HEK293 (cell line): ENCODE results near the gene FTO.

Experiments used
- CTCF ChIA-PET: fragments of 350-600 bp; formaldehyde crosslinking; extraction: SDS; loops from one replicate; lab custom pipeline; 2021; ENCODE audit warnings: antibody characterized with exemption; lab: Yijun Ruan, JAX
- POLR2A ChIA-PET: fragments of 300-600 bp; formaldehyde crosslinking; extraction: SDS; loops from one replicate; lab custom pipeline; 2020; ENCODE audit warnings: antibody characterized with exemption, inconsistent platforms; lab: Yijun Ruan, JAX
- H3K27ac ChIP-seq: fragments of 200-500 bp; sonication (Bioruptor generic); 2 replicates; pipeline ENCODE4 v1.5.1; 2014; ENCODE audit warnings: low read depth, low read length, control low read depth, inconsistent platforms; ENCODE audit errors: extremely low read depth
- H3K36me3 ChIP-seq, 2 experiments: fragments of 200-500 bp in 1 of 2; sonication (Bioruptor generic) in 1 of 2; 1 replicate in 1 of 2; 2 replicates in 1 of 2; pipeline ENCODE4 v1.5.1; 2014 to 2017; ENCODE audit warnings: inconsistent platforms in 2 of 2, low read length in 2 of 2; ENCODE audit not compliant: control insufficient read depth in 2 of 2, insufficient read depth in 1 of 2
- H3K4me1 ChIP-seq: fragments of 200-500 bp; sonication (Bioruptor generic); 2 replicates; pipeline ENCODE4 v1.5.1; 2014; ENCODE audit warnings: mild to moderate bottlenecking, low read length, inconsistent platforms; ENCODE audit not compliant: control insufficient read depth, insufficient read depth
- H3K4me3 ChIP-seq: 2 replicates; pipeline ENCODE4 v1.5.1; 2011; ENCODE audit warnings: low read depth, mild to moderate bottlenecking, control low read depth, low read length, moderate library complexity
- H3K9me3 ChIP-seq: fragments of 200-500 bp; sonication (Bioruptor generic); 2 replicates; pipeline ENCODE4 v1.5.1; 2014; ENCODE audit warnings: low read depth, low read length, inconsistent platforms; ENCODE audit not compliant: control insufficient read depth, insufficient read depth
- BCL6B ChIP-seq: fragments of 450-650 bp; formaldehyde crosslinking; IDR thresholded peaks from 2 replicates; pipeline ENCODE4 v1.5.1; 2017; ENCODE audit warnings: missing biosample characterization, missing genetic modification characterization
- PRDM10 ChIP-seq: fragments of 450-650 bp; formaldehyde crosslinking; IDR thresholded peaks from 2 replicates; pipeline ENCODE4 v1.5.1; 2016; ENCODE audit warnings: missing biosample characterization, missing genetic modification characterization
- PRDM6 ChIP-seq: fragments of 450-650 bp; formaldehyde crosslinking; IDR thresholded peaks from 2 replicates; pipeline ENCODE4 v1.5.1; 2017; ENCODE audit warnings: missing biosample characterization, missing genetic modification characterization
- SP2 ChIP-seq: fragments of 450-650 bp; formaldehyde crosslinking; IDR thresholded peaks from 2 replicates; pipeline ENCODE4 v1.5.1; 2016; ENCODE audit warnings: missing biosample characterization, missing genetic modification characterization
- TSHZ1 ChIP-seq: fragments of 450-650 bp; formaldehyde crosslinking; IDR thresholded peaks from 2 replicates; pipeline ENCODE4 v1.5.1; 2016; ENCODE audit warnings: missing biosample characterization, missing genetic modification characterization, borderline replicate concordance
- ZBTB17 ChIP-seq: fragments of 450-650 bp; formaldehyde crosslinking; IDR thresholded peaks from 2 replicates; pipeline ENCODE4 v1.5.1; 2016; ENCODE audit warnings: missing biosample characterization, missing genetic modification characterization
- ZNF133 ChIP-seq: fragments of 450-650 bp; formaldehyde crosslinking; IDR thresholded peaks from 2 replicates; pipeline ENCODE4 v1.5.1; 2016; ENCODE audit warnings: missing biosample characterization, missing genetic modification characterization
- ZNF155 ChIP-seq: fragments of 450-650 bp; formaldehyde crosslinking; IDR thresholded peaks from 2 replicates; pipeline ENCODE4 v1.5.1; 2016; ENCODE audit warnings: missing biosample characterization, missing genetic modification characterization
- ZNF2 ChIP-seq: fragments of 450-650 bp; formaldehyde crosslinking; IDR thresholded peaks from 2 replicates; pipeline ENCODE4 v1.5.1; 2016; ENCODE audit warnings: missing biosample characterization, missing genetic modification characterization
- ZNF426 ChIP-seq: fragments of 450-650 bp; formaldehyde crosslinking; IDR thresholded peaks from 2 replicates; pipeline ENCODE4 v1.5.1; 2017; ENCODE audit warnings: missing biosample characterization, missing genetic modification characterization, mild to moderate bottlenecking, inconsistent platforms, moderate library complexity
- ZNF449 ChIP-seq: fragments of 450-650 bp; formaldehyde crosslinking; IDR thresholded peaks from 2 replicates; pipeline ENCODE4 v1.5.1; 2017; ENCODE audit warnings: missing biosample characterization, mild to moderate bottlenecking, missing genetic modification characterization, moderate library complexity
- ZNF513 ChIP-seq: fragments of 450-650 bp; IDR thresholded peaks from 2 replicates; pipeline ENCODE4 v1.5.1; 2018; ENCODE audit warnings: missing biosample characterization, missing genetic modification characterization
- ZSCAN18 ChIP-seq: fragments of 450-650 bp; formaldehyde crosslinking; IDR thresholded peaks from 2 replicates; pipeline ENCODE4 v1.5.1; 2016; ENCODE audit warnings: missing biosample characterization, missing genetic modification characterization

The FTO gene

GRCh38 chr16:53792161-53792951, 88.4 kb downstream of the FTO start:
- ChIA-PET CTCF (interaction anchor here (0.6 kb wide), 1 partner anchor 99 kb away, joined by 3 read pairs; no protein-coding TSS in a partner anchor), POLR2A (no interaction called here)
- TF ChIP-seq PRDM6 (tag by site-specific recombination) (peak; percentile 22; the same call in 1 of the 2 replicates), PRDM10 (tag by site-specific recombination) (peak; percentile 39), ZNF426 (tag by site-specific recombination) (no peak), TSHZ1 (no peak), ZNF2 (no peak), ZBTB17 (tag by site-specific recombination) (peak; percentile 33; the same call in 1 of the 2 replicates), ZNF513 (no peak), SP2 (tag by site-specific recombination) (no peak)
- no peak overlapping the region for H3K27ac ChIP-seq
- no peak overlapping the region for H3K4me3 ChIP-seq
- H3K36me3 ChIP-seq = no peaks in the 10 kb centered on the region
- no peaks in the 10 kb centered on the region for H3K9me3 ChIP-seq
- peaks cover 8% of the 10 kb centered on the region for H3K4me1 ChIP-seq

GRCh38 chr16:53803451-53803850, 99.5 kb downstream of the FTO start:
- ChIA-PET POLR2A (no interaction called here), CTCF (interaction anchor here (0.6 kb wide), 1 partner anchor 1219 kb away, joined by 3 read pairs; no protein-coding TSS in a partner anchor)
- Histone ChIP-seq H3K36me3 (no peaks in the 10 kb centered on the region), H3K27ac (no peak overlapping the region), H3K9me3 (no peaks in the 10 kb centered on the region), H3K4me3 (no peak overlapping the region), H3K4me1 (peaks cover 19% of the 10 kb centered on the region)
- TF ChIP-seq ZSCAN18 (tag by site-specific recombination) (no peak), BCL6B (tag by site-specific recombination) (no peak), ZNF449 (tag by site-specific recombination) (no peak), ZNF133 (tag by site-specific recombination) (no peak), ZNF155 (tag by site-specific recombination) (no peak), PRDM10 (tag by site-specific recombination) (no peak)
